GM19240 (cell line): Measurements from ENCODE around the gene F9.
"Not testable (repeated sequence)": the region's sequence is repeated elsewhere in the genome, so short reads cannot be mapped to it uniquely, and the experiment has no call there.

Source experiments
- DNase-seq: peaks from one replicate; pipeline ENCODE4 v3.0.0; 2011; ENCODE audit warnings: low spot score; ENCODE audit not compliant: insufficient read length

F9 gene

GRCh38 chrX:139530550-139530949 is at the start of gene F9:
Gene F9, plus strand, starts transcription at chrX:139530739. Its CDS starts 26 bp downstream, at chrX:139530765.
- no peak for DNase-seq

- DNase-seq: no peak
Measured at GRCh38 chrX:139483699-139484098, 46.8 kb upstream of the F9 start.

GRCh38 chrX:139484591-139484990 is 45.9 kb upstream of the F9 start:
- DNase-seq: no peak

- DNase-seq: no peak
Measured at GRCh38 chrX:139495324-139495723, 35.2 kb upstream of the F9 start.

- no peak for DNase-seq
Measured at GRCh38 chrX:139506333-139506732, 24.2 kb upstream of the F9 start.

DNA sequence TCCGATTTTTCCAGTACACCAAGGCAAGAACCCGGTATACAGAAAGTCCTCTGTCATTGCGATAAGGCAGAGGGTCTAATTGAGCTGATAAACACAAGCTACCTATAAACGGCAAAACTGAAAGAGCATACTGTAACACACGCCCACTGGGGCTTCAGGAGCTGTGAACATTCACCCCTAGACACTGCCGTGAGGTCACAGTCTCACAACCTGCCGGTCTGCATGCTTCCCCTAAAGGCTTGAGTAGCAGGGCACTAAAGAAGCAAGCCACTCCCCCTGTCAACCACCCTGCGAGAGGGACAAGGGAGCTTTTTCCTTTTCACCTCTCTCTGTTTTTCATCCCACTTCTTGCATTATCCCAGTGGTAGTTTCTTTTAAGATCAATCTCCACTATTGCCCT is 22.4 kb upstream of the F9 start:
- DNase-seq: no peak

- DNase-seq: no peak
Measured at GRCh38 chrX:139518475-139518874, 12.1 kb upstream of the F9 start.

GRCh38 chrX:139528829-139529228 is 1.7 kb upstream of the F9 start:
- DNase-seq: not testable (repeated sequence)

- DNase-seq: no peak
Measured at GRCh38 chrX:139532834-139533233, 2.3 kb downstream of the F9 start.

- no peak for DNase-seq
Measured at GRCh38 chrX:139533444-139533843, 2.9 kb downstream of the F9 start.

DNA sequence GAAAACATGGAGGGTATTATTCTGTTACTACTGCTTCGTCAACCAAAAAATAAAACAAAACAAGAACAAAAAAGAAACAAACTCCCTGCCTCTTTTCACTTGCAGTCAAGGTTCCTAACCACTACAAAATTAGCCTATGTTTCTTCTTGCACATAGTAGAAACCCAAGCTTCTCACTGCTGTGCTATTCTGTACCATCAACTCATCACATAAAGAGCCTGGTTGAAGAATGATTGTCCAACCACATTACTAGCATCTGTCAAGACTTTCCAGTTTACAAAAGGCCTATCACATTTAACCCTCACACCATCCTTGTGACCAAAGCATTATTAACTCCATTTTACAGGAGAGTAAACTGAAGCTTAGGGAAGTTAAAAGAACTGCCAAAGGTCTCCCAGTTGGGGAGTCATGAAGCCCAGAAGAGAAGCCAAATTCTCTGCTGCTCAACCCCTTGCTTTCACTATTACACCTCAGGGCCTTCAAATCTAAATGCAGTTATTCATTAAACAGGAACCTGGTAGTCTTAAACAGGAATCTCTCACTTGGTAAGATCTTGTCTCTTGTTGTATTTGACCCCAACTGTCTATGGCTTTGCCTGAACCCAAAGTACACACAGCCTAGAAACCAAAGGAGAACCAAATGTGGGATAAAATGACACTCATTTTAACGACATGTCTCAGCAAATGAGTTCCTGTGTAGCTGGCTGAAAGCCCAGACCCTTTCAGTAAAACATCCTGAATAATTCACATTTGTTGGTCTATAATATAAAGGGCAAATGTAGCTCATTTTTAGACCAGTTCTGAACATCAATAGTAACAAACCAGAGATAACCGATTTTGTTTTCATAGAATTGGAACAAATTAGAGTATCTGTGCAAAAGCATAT is 8.6 kb downstream of the F9 start:
- DNase-seq: no peak

DNA sequence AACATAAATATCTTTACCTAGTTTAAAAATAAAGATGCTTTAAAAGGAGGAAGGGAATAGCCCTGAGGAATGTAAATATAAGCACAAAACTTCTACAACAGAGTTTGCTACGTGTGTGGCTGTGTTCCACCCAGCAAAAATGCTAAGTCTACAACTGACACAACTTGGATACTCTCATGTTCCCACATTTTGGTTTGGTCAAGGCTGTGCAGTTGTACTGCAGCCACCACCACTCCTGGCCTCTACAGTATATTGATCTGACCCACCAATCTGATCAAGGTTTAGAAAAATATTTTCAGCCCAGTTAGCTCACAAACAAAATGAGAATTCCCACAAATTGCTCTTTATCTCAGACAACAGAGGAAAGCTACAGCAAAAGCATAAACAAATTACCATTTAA is 12.1 kb downstream of the F9 start:
- no peak for DNase-seq

DNA sequence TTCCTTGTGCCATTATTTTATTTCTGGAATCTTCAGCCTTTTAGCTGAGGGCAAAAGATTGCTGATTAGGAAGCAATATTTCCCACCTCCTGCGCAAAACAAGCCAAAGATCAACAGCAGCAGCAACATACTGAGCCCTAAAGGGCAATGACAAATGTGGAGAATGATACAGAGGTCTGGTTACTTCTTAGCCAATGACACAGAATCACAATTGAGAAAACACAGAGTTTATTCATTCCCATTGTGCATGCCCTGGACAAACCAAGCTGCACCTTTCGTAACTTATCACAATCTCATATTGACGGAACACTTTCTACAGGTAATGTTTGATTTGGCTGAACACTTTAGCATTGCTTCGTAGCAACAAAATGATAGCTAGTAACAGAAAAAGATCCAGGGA is 13.4 kb downstream of the F9 start:
- no peak for DNase-seq

- no peak for DNase-seq
Measured at GRCh38 chrX:139544591-139544990, 14.1 kb downstream of the F9 start.

GRCh38 chrX:139554376-139554775 is 23.8 kb downstream of the F9 start:
- no peak for DNase-seq

DNA sequence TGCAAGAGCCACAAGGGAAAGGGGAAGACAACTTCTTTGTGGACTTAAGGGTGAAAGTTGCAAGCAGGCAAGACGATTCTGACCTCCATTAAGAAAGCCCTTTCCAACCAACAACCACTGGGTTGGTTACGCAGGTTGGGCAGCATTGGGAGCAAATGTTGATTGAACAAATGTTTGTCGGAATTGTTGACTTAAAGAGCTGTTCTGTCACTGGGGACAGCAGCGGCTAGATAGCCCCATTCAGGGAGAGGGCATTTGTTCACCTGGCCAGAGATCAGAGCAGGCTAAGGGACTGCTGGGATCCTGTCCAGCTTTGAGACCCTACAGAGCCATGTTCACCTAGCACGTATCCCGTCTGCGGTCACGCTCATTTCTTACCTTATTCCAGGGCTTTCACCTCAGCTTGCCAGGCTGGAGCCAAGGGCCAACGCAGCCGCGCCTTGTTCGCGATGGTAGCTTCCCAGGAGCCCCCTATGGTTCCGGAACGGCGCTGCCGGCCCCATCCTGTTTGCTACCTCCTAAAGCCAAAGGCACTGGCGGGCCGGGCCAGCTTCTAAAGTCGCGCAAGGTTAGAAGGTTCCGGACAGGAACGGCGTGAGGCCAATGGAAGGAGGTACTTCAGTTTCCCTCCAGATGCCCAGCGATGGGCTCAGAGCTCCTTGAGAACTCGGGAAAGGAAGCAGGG is 24.6 kb downstream of the F9 start:
- DNase-seq: no peak

DNA sequence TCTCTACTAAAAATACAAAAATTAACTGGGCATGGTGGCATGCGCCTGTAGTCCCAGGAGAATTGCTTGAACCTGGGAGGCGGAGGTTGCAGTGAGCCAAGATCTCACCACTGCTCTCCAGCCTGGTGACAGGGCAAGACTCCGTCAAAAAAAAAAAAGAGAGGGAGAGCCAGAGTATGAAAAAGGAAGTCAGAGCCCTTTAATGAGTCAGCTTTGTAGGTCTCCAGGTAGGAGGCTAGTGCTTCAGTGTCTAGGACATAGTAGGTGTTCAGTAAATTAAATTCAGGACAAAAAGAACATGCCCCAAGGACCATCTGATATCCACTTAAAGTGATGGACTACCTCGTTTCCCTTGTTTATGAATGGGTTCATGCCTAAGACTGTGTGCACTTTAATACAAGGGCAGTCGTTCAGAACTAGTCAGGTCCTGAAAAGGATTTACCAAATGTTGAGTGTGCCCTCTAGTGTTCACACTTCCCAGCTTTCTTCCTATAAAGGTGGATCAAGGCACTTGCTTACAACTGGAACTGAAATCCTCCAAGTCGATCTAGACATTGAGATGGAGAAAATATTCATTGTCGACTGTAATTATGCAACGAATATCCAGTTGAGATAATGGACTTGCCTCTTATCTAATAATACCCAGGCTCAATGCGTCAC is 29.0 kb downstream of the F9 start:
- peak; percentile 2 for DNase-seq

GRCh38 chrX:139560221-139560620 is 29.7 kb downstream of the F9 start:
- DNase-seq: no peak

GRCh38 chrX:139563251-139563650 is 32.7 kb downstream of the F9 start:
- DNase-seq: no peak

DNA sequence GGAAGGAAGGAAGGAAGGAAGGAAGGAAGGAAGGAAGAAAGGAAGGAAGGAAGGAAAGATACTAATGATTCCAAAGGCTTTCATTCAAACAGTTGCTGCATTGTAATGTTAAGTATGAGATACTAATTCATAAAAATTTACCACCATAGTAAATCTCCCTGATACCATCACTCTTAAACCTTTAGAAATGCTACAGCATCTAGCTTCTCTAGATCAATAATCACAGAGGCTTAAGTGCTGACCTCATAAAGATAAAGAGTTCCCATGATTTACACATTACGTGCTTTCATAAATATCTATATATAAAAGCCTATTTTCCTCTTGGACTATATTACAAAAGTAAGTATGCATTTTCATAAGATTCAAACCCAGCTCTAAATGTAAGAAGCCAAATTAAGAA is 36.4 kb downstream of the F9 start:
- DNase-seq: no peak

GRCh38 chrX:139581068-139581467 is 50.5 kb downstream of the F9 start:
- DNase-seq: no peak

DNA sequence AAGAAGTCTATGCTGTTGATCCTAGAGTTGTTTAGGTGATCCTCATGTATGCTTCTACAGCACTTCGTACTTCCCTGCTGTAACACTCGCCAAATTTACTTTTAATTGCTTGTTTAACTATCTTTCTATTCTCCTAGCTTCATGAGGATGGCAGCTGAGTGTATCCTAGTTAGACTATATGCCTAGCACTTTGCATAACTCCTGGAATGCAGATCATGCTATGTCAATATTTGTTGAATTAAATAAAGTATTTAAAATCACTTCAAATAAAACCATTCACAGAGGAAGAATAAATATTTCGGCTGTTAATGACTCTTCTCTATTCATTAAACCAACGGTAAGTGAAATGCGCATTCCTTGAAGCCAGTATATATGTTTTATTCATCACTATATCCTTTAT is 55.1 kb downstream of the F9 start:
- no peak for DNase-seq
